Neural progenitor cell (in vitro differentiated cells): ENCODE data around the gene ZNF511.

Source experiments
- EZH2 ChIP-seq: fragments of 200-600 bp; sonication (generic); IDR thresholded peaks from 2 replicates; pipeline ENCODE4 v1.6.1; 2017; ENCODE audit warnings: antibody characterized with exemption, mild to moderate bottlenecking, moderate library complexity
- TF ChIP-seq, protein P1 (sequence below): fragments of 200-600 bp; sonication (generic); IDR thresholded peaks from 2 replicates; pipeline ENCODE4 v1.5.1; 2017; ENCODE audit warnings: antibody characterized with exemption, mild to moderate bottlenecking

DNA sequence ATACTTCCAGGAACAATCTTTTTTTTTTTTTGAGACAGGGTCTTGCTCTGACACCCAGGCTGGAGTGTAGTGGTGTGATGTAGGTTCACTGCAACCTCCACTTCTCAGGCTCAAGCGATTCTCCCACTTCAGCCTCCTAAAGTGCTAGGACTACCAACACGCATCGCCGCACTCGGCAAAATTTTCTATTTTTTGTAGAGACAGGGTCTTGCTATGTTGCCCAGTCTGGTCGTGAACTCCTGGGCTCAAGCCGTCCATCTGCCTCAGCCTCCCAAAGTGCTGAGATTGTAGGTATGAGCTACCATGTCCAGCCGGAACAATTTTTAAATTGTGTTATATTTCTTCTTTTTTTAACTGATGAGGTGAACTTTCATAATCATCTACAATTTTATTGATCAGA lies 2.1 kb downstream of the ZNF511 start:
- TF ChIP-seq, protein P1, sequence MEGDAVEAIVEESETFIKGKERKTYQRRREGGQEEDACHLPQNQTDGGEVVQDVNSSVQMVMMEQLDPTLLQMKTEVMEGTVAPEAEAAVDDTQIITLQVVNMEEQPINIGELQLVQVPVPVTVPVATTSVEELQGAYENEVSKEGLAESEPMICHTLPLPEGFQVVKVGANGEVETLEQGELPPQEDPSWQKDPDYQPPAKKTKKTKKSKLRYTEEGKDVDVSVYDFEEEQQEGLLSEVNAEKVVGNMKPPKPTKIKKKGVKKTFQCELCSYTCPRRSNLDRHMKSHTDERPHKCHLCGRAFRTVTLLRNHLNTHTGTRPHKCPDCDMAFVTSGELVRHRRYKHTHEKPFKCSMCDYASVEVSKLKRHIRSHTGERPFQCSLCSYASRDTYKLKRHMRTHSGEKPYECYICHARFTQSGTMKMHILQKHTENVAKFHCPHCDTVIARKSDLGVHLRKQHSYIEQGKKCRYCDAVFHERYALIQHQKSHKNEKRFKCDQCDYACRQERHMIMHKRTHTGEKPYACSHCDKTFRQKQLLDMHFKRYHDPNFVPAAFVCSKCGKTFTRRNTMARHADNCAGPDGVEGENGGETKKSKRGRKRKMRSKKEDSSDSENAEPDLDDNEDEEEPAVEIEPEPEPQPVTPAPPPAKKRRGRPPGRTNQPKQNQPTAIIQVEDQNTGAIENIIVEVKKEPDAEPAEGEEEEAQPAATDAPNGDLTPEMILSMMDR: no peak
- no peak for TF ChIP-seq EZH2
